Liver (tissue), 9 donors: ENCODE results near the gene PPP1CC. TPM values are rescaled to one million over a fixed set of nuclear protein-coding genes. Genes with fewer than 3 reads are reported as not detected.

Experiments
- DNase-seq: peaks from one replicate; pipeline ENCODE4 v3.0.0-alpha.2; 2017; ENCODE audit warnings: low spot score
- H3K27ac ChIP-seq, 2 donors: one replicate each; pipeline ENCODE4 v1.7.0; 2013; ENCODE audit warnings: inconsistent platforms in 2 of 2, low read length in 2 of 2, control low read depth in 1 of 2, low read depth in 1 of 2, mild to moderate bottlenecking in 1 of 2
- H3K27me3 ChIP-seq, 4 donors: one replicate each; pipeline versions ENCODE4 v1.6.1 to v1.7.0; 2013; ENCODE audit warnings: low read length in 3 of 4, inconsistent platforms in 1 of 4, mild to moderate bottlenecking in 1 of 4, moderate library complexity in 1 of 4; ENCODE audit not compliant: control insufficient read depth in 4 of 4, insufficient read depth in 4 of 4
- H3K36me3 ChIP-seq, 4 donors: one replicate each; pipeline versions ENCODE4 v1.6.1 to v1.7.0; 2013; ENCODE audit warnings: low read length in 3 of 4, mild to moderate bottlenecking in 3 of 4, low read depth in 1 of 4, moderate library complexity in 1 of 4; ENCODE audit not compliant: control insufficient read depth in 4 of 4, insufficient read depth in 3 of 4
- H3K4me1 ChIP-seq, 4 donors: one replicate each; pipeline versions ENCODE4 v1.6.1 to v1.7.0; 2013; ENCODE audit warnings: low read length in 3 of 4, mild to moderate bottlenecking in 3 of 4, moderate library complexity in 1 of 4; ENCODE audit not compliant: control insufficient read depth in 4 of 4, insufficient read depth in 4 of 4
- H3K4me3 ChIP-seq, 3 donors: one replicate each; pipeline versions ENCODE4 v1.6.1 to v1.7.0; 2013; ENCODE audit warnings: low read length in 3 of 3, control low read depth in 1 of 3, low read depth in 1 of 3, mild to moderate bottlenecking in 1 of 3
- H3K9ac ChIP-seq, 2 donors: one replicate each; pipeline ENCODE4 v1.7.0; 2013; ENCODE audit warnings: low read length in 2 of 2, mild to moderate bottlenecking in 2 of 2, moderate library complexity in 2 of 2, control low read depth in 1 of 2, low read depth in 1 of 2
- H3K9me3 ChIP-seq, 4 donors: one replicate each; pipeline versions ENCODE4 v1.6.1 to v1.7.0; 2013; ENCODE audit warnings: low read length in 3 of 4; ENCODE audit not compliant: control insufficient read depth in 4 of 4
- ATF3 ChIP-seq: IDR thresholded peaks from 2 replicates; pipeline ENCODE4 v1.6.1; 2016; ENCODE audit warnings: antibody characterized with exemption
- CTCF ChIP-seq: fragments of 150-350 bp; IDR thresholded peaks from 2 replicates; pipeline ENCODE4 v1.5.1; 2017; ENCODE audit warnings: improper control_type of control experiment, low read depth, low read length; ENCODE audit not compliant: missing input control
- EGR1 ChIP-seq, 2 donors: IDR thresholded peaks; 2 replicates each; pipeline ENCODE4 v1.6.1; 2016 to 2018; ENCODE audit warnings: antibody characterized with exemption in 2 of 2, low read depth in 2 of 2
- FOXA1 ChIP-seq: IDR thresholded peaks from 2 replicates; pipeline ENCODE4 v1.6.1; 2016; ENCODE audit warnings: antibody characterized with exemption
- FOXA2 ChIP-seq: IDR thresholded peaks from 2 replicates; pipeline ENCODE4 v1.6.1; 2016; ENCODE audit warnings: antibody characterized with exemption
- GABPA ChIP-seq, 2 donors: IDR thresholded peaks in 1 of 2; conservative IDR thresholded peaks in 1 of 2; 2 replicates each; pipeline ENCODE4 v1.6.1; 2016; ENCODE audit warnings: antibody characterized with exemption in 2 of 2, mild to moderate bottlenecking in 1 of 2, moderate library complexity in 1 of 2
- HNF4A ChIP-seq, 2 donors: conservative IDR thresholded peaks; 2 replicates each; pipeline ENCODE4 v1.6.1; 2016; ENCODE audit warnings: antibody characterized with exemption in 2 of 2, mild to moderate bottlenecking in 2 of 2
- HNF4G ChIP-seq: IDR thresholded peaks from 2 replicates; pipeline ENCODE4 v1.6.1; 2016; ENCODE audit warnings: antibody characterized with exemption
- JUND ChIP-seq, 2 donors: IDR thresholded peaks; 2 replicates each; pipeline ENCODE4 v1.6.1; 2016; ENCODE audit warnings: antibody characterized with exemption in 2 of 2
- RAD21 ChIP-seq, 2 donors: IDR thresholded peaks; 2 replicates each; pipeline ENCODE4 v1.6.1; 2016; ENCODE audit warnings: antibody characterized with exemption in 2 of 2, mild to moderate bottlenecking in 2 of 2
- REST ChIP-seq: IDR thresholded peaks from 2 replicates; pipeline ENCODE4 v1.6.1; 2016; ENCODE audit warnings: antibody characterized with exemption, mild to moderate bottlenecking
- RXRA ChIP-seq, 2 donors: IDR thresholded peaks; 2 replicates each; pipeline ENCODE4 v1.6.1; 2017 to 2018; ENCODE audit warnings: antibody characterized with exemption in 2 of 2, mild to moderate bottlenecking in 1 of 2
- SP1 ChIP-seq: IDR thresholded peaks from 2 replicates; pipeline ENCODE4 v1.6.1; 2018; ENCODE audit warnings: antibody characterized with exemption, mild to moderate bottlenecking
- TAF1 ChIP-seq: conservative IDR thresholded peaks from 2 replicates; pipeline ENCODE4 v1.6.1; 2016; ENCODE audit warnings: antibody characterized with exemption, mild to moderate bottlenecking
- ZBTB33 ChIP-seq: IDR thresholded peaks from 2 replicates; pipeline ENCODE4 v1.6.1; 2016; ENCODE audit warnings: antibody characterized with exemption
- WGBS: extraction: QIAGEN DNeasy Blood & Tissue Kit; methylation state at CpG from one replicate; pipeline ENCODE4 v1.1.7; 2013; 5-methylcytosine and 5-hydroxymethylcytosine counted together
- polyA plus RNA-seq, 2 donors: library from polyadenylated mRNA; stranded (reverse) in 1 of 2; unstranded in 1 of 2; fragments of 200-250 nt in 1 of 2; fragments of >200 nt in 1 of 2; fragmentation: Nextera tagmentation in 1 of 2; extraction: Ambion mirVana in 1 of 2; gene quantifications; one replicate each; pipeline versions ENCODE4 v1.2.1 to v1.2.3, GENCODE V29; 2013 to 2015
- total RNA-seq, 2 donors: library from RNA; depleted of rRNA; stranded (reverse); fragments of >200 nt; gene quantifications; one replicate each; pipeline ENCODE4 v1.2.3, GENCODE V29; 2014
- donor health status: healthy.
- donor health status: healthy.
- donor health status: healthy.
- donor health status: healthy.
- donor health status: healthy.

PPP1CC gene
- total and polyA plus RNA-seq, 4 donors, result 22.1 to 73.2 (median 36.0) TPM

GRCh38 chr12:110699591-110700445 is 42.9 kb downstream of the PPP1CC start (continued):
- TF ChIP-seq REST, result no peak
- no peak for TF ChIP-seq EGR1 (IDR thresholded peaks at IDR 0.05; ENCODE audit: low read depth in 2 of 2)
- TF ChIP-seq HNF4G, result no peak

- H3K4me3 ChIP-seq, result no peak overlapping the region
- 45% methylated on average over 20 of the region's 20 CpGs for WGBS
- H3K9me3 ChIP-seq, result no peaks in the 10 kb centered on the region
- TF ChIP-seq FOXA2 (no peak), FOXA1 (no peak), SP1 (peak; percentile 2), HNF4A (conservative IDR thresholded peaks at IDR 0.05) (no peak), ATF3 (no peak), RXRA (IDR thresholded peaks at IDR 0.05) (peak in 1 of 2 donors; percentile 46), REST (no peak), TAF1 (no peak), RAD21 (IDR thresholded peaks at IDR 0.05) (peak; percentile 73 to 90), ZBTB33 (no peak), JUND (IDR thresholded peaks at IDR 0.05) (no peak), HNF4G (no peak), CTCF (peak; percentile 74), GABPA (IDR thresholded peaks at IDR 0.05 in 1 of 2, conservative IDR thresholded peaks at IDR 0.05 in 1 of 2) (no peak)
- no peaks in the 10 kb centered on the region for H3K36me3 ChIP-seq
- no peak overlapping the region for H3K27ac ChIP-seq
- DNase-seq, result peak; percentile 47
- peaks cover 0 to 6% (median 2%) of the 10 kb centered on the region in 4 donors for H3K4me1 ChIP-seq
- no peak overlapping the region for H3K9ac ChIP-seq
- no peaks in the 10 kb centered on the region for H3K27me3 ChIP-seq
Observed at GRCh38 chr12:110698171-110698902, 44.4 kb downstream of the PPP1CC start.
